Measurements from ENCODE around the gene PARK7. TPM values are rescaled to one million over a fixed set of nuclear protein-coding genes. Genes with fewer than 3 reads are reported as not detected.
"Not testable (repeated sequence)": the region's sequence is repeated elsewhere in the genome, so short reads cannot be mapped to it uniquely, and the experiment has no call there.

Gene PARK7
- total RNA-seq, 1 experiment from 2014 or later = 352 TPM

- TF ChIP-seq, protein P1, sequence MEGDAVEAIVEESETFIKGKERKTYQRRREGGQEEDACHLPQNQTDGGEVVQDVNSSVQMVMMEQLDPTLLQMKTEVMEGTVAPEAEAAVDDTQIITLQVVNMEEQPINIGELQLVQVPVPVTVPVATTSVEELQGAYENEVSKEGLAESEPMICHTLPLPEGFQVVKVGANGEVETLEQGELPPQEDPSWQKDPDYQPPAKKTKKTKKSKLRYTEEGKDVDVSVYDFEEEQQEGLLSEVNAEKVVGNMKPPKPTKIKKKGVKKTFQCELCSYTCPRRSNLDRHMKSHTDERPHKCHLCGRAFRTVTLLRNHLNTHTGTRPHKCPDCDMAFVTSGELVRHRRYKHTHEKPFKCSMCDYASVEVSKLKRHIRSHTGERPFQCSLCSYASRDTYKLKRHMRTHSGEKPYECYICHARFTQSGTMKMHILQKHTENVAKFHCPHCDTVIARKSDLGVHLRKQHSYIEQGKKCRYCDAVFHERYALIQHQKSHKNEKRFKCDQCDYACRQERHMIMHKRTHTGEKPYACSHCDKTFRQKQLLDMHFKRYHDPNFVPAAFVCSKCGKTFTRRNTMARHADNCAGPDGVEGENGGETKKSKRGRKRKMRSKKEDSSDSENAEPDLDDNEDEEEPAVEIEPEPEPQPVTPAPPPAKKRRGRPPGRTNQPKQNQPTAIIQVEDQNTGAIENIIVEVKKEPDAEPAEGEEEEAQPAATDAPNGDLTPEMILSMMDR (conservative IDR thresholded peaks at IDR 0.05; ENCODE audit: low read depth, low read length) = no peak
- TF ChIP-seq EZH2 (IDR thresholded peaks at IDR 0.05; ENCODE audit: borderline replicate concordance, low read depth, low read length, poor library complexity, severe bottlenecking) = no peak
- BruUV-seq (replicated peaks) = TSS peak; percentile 98
- Histone ChIP-seq H3K27ac (ENCODE audit: low read depth, low read length, poor library complexity, severe bottlenecking) (peak overlapping the region; percentile 86), H3K9me3 (ENCODE audit: low read depth, low read length, poor library complexity, severe bottlenecking) (no peaks in the 10 kb centered on the region), H3K36me3 (ENCODE audit: insufficient read depth, low read length, poor library complexity, severe bottlenecking) (peaks cover 30% of the 10 kb centered on the region), H3K4me1 (ENCODE audit: insufficient read depth, low read length, poor library complexity, severe bottlenecking) (no peaks in the 10 kb centered on the region), H3K27me3 (replicated peaks; ENCODE audit: insufficient read depth, low read depth, low read length, poor library complexity) (no peaks in the 10 kb centered on the region), H3K4me3 (ENCODE audit: low read depth, low read length, poor library complexity, severe bottlenecking) (peak overlapping the region; percentile 75)
- intact Hi-C loops (cut with micrococcal nuclease; ENCODE audit: unreplicated experiment) = loop anchor here (10.0 kb wide), 1 partner anchor 56 kb away; no protein-coding TSS in a partner anchor
- ChIA-PET POLR2A (ENCODE audit: low non-redundant PET) (no interaction called here), CTCF (no interaction called here)
- no peak for DNase-seq (ENCODE audit: low spot score)
Observed at GRCh38 chr1:7960867-7961215, 670 bp upstream of the PARK7 start.

- Histone ChIP-seq H3K4me3 (ENCODE audit: low read depth, low read length, poor library complexity, severe bottlenecking) (peak overlapping the region; percentile 75), H3K9me3 (ENCODE audit: low read depth, low read length, poor library complexity, severe bottlenecking) (no peaks in the 10 kb centered on the region), H3K36me3 (ENCODE audit: insufficient read depth, low read length, poor library complexity, severe bottlenecking) (peaks cover 41% of the 10 kb centered on the region), H3K27ac (ENCODE audit: low read depth, low read length, poor library complexity, severe bottlenecking) (peak overlapping the region; percentile 74), H3K4me1 (ENCODE audit: insufficient read depth, low read length, poor library complexity, severe bottlenecking) (no peaks in the 10 kb centered on the region), H3K27me3 (replicated peaks; ENCODE audit: insufficient read depth, low read depth, low read length, poor library complexity) (no peaks in the 10 kb centered on the region)
- peak; percentile 41 for DNase-seq (ENCODE audit: low spot score)
- intact Hi-C loops (cut with micrococcal nuclease; ENCODE audit: unreplicated experiment) = loop anchor here (10.0 kb wide), 1 partner anchor 57 kb away; no protein-coding TSS in a partner anchor
- TF ChIP-seq, protein P1 (conservative IDR thresholded peaks at IDR 0.05; ENCODE audit: low read depth, low read length) = no peak
- TF ChIP-seq EZH2 (IDR thresholded peaks at IDR 0.05; ENCODE audit: borderline replicate concordance, low read depth, low read length, poor library complexity, severe bottlenecking) = no peak
- POLR2A ChIA-PET (ENCODE audit: low non-redundant PET) = interaction anchor here (0.6 kb wide), 1 partner anchor 327 kb away, joined by 3 read pairs; no protein-coding TSS in a partner anchor
- CTCF ChIA-PET = no interaction called here
- BruUV-seq (replicated peaks) = no TSS peak
Observed at GRCh38 chr1:7962014-7962335, 464 bp downstream of the PARK7 start.

- intact Hi-C loops (cut with micrococcal nuclease; ENCODE audit: unreplicated experiment) = loop anchor here (10.0 kb wide), 1 partner anchor 58 kb away; no protein-coding TSS in a partner anchor
- peaks cover 50% of the 10 kb centered on the region for H3K36me3 ChIP-seq (ENCODE audit: insufficient read depth, low read length, poor library complexity, severe bottlenecking)
- H3K9me3 ChIP-seq (ENCODE audit: low read depth, low read length, poor library complexity, severe bottlenecking) = no peaks in the 10 kb centered on the region
- H3K27me3 ChIP-seq (replicated peaks; ENCODE audit: insufficient read depth, low read depth, low read length, poor library complexity) = no peaks in the 10 kb centered on the region
- no peak for DNase-seq (ENCODE audit: low spot score)
- no peak for TF ChIP-seq EZH2 (IDR thresholded peaks at IDR 0.05; ENCODE audit: borderline replicate concordance, low read depth, low read length, poor library complexity, severe bottlenecking)
- TF ChIP-seq, protein P1 (conservative IDR thresholded peaks at IDR 0.05; ENCODE audit: low read depth, low read length) = no peak
- BruUV-seq (replicated peaks) = no TSS peak
- no peaks in the 10 kb centered on the region for H3K4me1 ChIP-seq (ENCODE audit: insufficient read depth, low read length, poor library complexity, severe bottlenecking)
- CTCF ChIA-PET = interaction anchor here (0.6 kb wide), 1 partner anchor 1218 kb away, joined by 5 read pairs; no protein-coding TSS in a partner anchor
- POLR2A ChIA-PET (ENCODE audit: low non-redundant PET) = interaction anchor here (0.6 kb wide), 1 partner anchor 326 kb away, joined by 3 read pairs; no protein-coding TSS in a partner anchor
- peak overlapping the region; percentile 75 for H3K4me3 ChIP-seq (ENCODE audit: low read depth, low read length, poor library complexity, severe bottlenecking)
- H3K27ac ChIP-seq (ENCODE audit: low read depth, low read length, poor library complexity, severe bottlenecking) = no peak overlapping the region
Observed at GRCh38 chr1:7962636-7963377, 1.3 kb downstream of the PARK7 start.

DNA sequence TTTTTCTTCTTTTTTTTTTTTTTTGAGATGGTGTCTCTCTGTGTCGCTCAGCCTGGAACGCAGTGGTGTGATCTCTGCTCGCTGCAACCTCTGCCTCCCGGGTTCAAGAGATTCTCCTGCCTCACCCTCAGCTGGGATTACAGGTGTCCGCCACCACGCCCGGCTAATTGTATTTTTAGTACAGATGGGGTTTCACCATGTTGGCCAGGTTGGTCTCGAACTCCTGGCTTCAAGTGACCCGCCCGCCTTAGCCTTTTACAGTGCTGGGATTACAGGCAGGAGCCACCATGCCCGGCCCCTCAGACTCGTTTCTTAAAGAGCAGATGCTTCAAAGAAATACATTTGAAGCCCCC lies 1.8 kb downstream of the PARK7 start:
- intact Hi-C loops (cut with micrococcal nuclease; ENCODE audit: unreplicated experiment) = loop anchor here (10.0 kb wide), 1 partner anchor 59 kb away; no protein-coding TSS in a partner anchor
- POLR2A ChIA-PET (ENCODE audit: low non-redundant PET) = not testable (repeated sequence)

GRCh38 chr1:7963841-7964240 lies 2.3 kb downstream of the PARK7 start:
- DNase-seq (ENCODE audit: low spot score); H3K4me3 ChIP-seq (ENCODE audit: low read depth, low read length, poor library complexity, severe bottlenecking); CTCF ChIA-PET; POLR2A ChIA-PET (ENCODE audit: low non-redundant PET); H3K27me3 ChIP-seq (replicated peaks; ENCODE audit: insufficient read depth, low read depth, low read length, poor library complexity); H3K4me1 ChIP-seq (ENCODE audit: insufficient read depth, low read length, poor library complexity, severe bottlenecking); BruUV-seq (replicated peaks); H3K9me3 ChIP-seq (ENCODE audit: low read depth, low read length, poor library complexity, severe bottlenecking); H3K27ac ChIP-seq (ENCODE audit: low read depth, low read length, poor library complexity, severe bottlenecking): not testable (repeated sequence)
- H3K36me3 ChIP-seq (ENCODE audit: insufficient read depth, low read length, poor library complexity, severe bottlenecking) = peaks cover 58% of the 10 kb centered on the region
- intact Hi-C loops (cut with micrococcal nuclease; ENCODE audit: unreplicated experiment) = loop anchor here (10.0 kb wide), 1 partner anchor 59 kb away; no protein-coding TSS in a partner anchor

More for the DNA sequence above, 1.8 kb downstream of the PARK7 start:
- H3K9me3 ChIP-seq (ENCODE audit: low read depth, low read length, poor library complexity, severe bottlenecking); H3K4me3 ChIP-seq (ENCODE audit: low read depth, low read length, poor library complexity, severe bottlenecking); DNase-seq (ENCODE audit: low spot score); H3K27me3 ChIP-seq (replicated peaks; ENCODE audit: insufficient read depth, low read depth, low read length, poor library complexity); CTCF ChIA-PET; H3K4me1 ChIP-seq (ENCODE audit: insufficient read depth, low read length, poor library complexity, severe bottlenecking); H3K27ac ChIP-seq (ENCODE audit: low read depth, low read length, poor library complexity, severe bottlenecking); BruUV-seq (replicated peaks): not testable (repeated sequence)
- peaks cover 53% of the 10 kb centered on the region for H3K36me3 ChIP-seq (ENCODE audit: insufficient read depth, low read length, poor library complexity, severe bottlenecking)
